ENCODE data around the gene ZNF580. TPM values are rescaled to one million over a fixed set of nuclear protein-coding genes. Genes with fewer than 3 reads are reported as not detected.

ZNF580 gene
- total RNA-seq, 1 experiment from 2014 or later, result 15.2 TPM

- Histone ChIP-seq H3K27me3 (ENCODE audit: low read length) (no peaks in the 10 kb centered on the region), H3K9me2 (replicated peaks; ENCODE audit: low read length) (no peaks in the 10 kb centered on the region), H3K27ac (ENCODE audit: low read length) (no peak overlapping the region), H3K4me2 (ENCODE audit: low read length) (no peak overlapping the region), H3K4me3 (ENCODE audit: low read length) (no peak overlapping the region), H3K79me2 (ENCODE audit: low read length) (peaks cover 16% of the 10 kb centered on the region; the same call in 1 of the 2 replicates), H3F3A (ENCODE audit: low read length, unreplicated experiment) (no peaks in the 10 kb centered on the region), H3K4me1 (ENCODE audit: insufficient read depth, low read length) (no peaks in the 10 kb centered on the region), H3K9me3 (ENCODE audit: low read length) (no peaks in the 10 kb centered on the region), H4K20me1 (ENCODE audit: low read length) (peaks cover 9% of the 10 kb centered on the region; the same call in 1 of the 2 replicates), H3K36me3 (ENCODE audit: low read depth, low read length) (peaks cover 48% of the 10 kb centered on the region), H3K9ac (ENCODE audit: low read length) (no peak overlapping the region), H2AFZ (ENCODE audit: low read length) (no peak overlapping the region)
- ATAC-seq, result no peak
- no TSS peak for BruUV-seq (replicated peaks)
- intact Hi-C loops (cut with micrococcal nuclease), result no loop called here
- ChIA-PET POLR2A (ENCODE audit: unreplicated experiment) (no interaction called here), CTCF (no interaction called here)
- no peak for DNase-seq
- TF ChIP-seq EZH2phosphoT487 (IDR thresholded peaks at IDR 0.05; ENCODE audit: borderline replicate concordance, low read length) (no peak), CTCF (conservative IDR thresholded peaks at IDR 0.05; ENCODE audit: low read depth, low read length) (no peak), EZH2 (IDR thresholded peaks at IDR 0.05; ENCODE audit: low read length, unreplicated experiment) (no peak)
These were observed 49.4 kb downstream of the ZNF580 start for GRCh38 chr19:55690109-55690768.

GRCh38 chr19:55690769-55691545 lies 50.2 kb downstream of the ZNF580 start:
- ATAC-seq (no peak), DNase-seq (no peak)
- H3K27me3 ChIP-seq (ENCODE audit: low read length), result no peaks in the 10 kb centered on the region
- no TSS peak for BruUV-seq (replicated peaks)
- H3K4me3 ChIP-seq (ENCODE audit: low read length), result no peak overlapping the region
- intact Hi-C loops (cut with micrococcal nuclease), result no loop called here
- CTCF ChIA-PET, result no interaction called here
- H3K27ac ChIP-seq (ENCODE audit: low read length), result no peak overlapping the region
- no peaks in the 10 kb centered on the region for H3K9me2 ChIP-seq (replicated peaks; ENCODE audit: low read length)
- peaks cover 9% of the 10 kb centered on the region; the same call in 1 of the 2 replicates for H4K20me1 ChIP-seq (ENCODE audit: low read length)
- H3K9ac ChIP-seq (ENCODE audit: low read length), result no peak overlapping the region
- no peak overlapping the region for H3K4me2 ChIP-seq (ENCODE audit: low read length)
- no peak for TF ChIP-seq EZH2 (IDR thresholded peaks at IDR 0.05; ENCODE audit: low read length, unreplicated experiment)
- TF ChIP-seq EZH2phosphoT487 (IDR thresholded peaks at IDR 0.05; ENCODE audit: borderline replicate concordance, low read length), result no peak
- no peak for TF ChIP-seq CTCF (conservative IDR thresholded peaks at IDR 0.05; ENCODE audit: low read depth, low read length)
- H3K4me1 ChIP-seq (ENCODE audit: insufficient read depth, low read length), result no peaks in the 10 kb centered on the region
- POLR2A ChIA-PET (ENCODE audit: unreplicated experiment), result no interaction called here
- no peaks in the 10 kb centered on the region for H3F3A ChIP-seq (ENCODE audit: low read length, unreplicated experiment)
- no peaks in the 10 kb centered on the region for H3K9me3 ChIP-seq (ENCODE audit: low read length)
- no peak overlapping the region for H2AFZ ChIP-seq (ENCODE audit: low read length)
- H3K36me3 ChIP-seq (ENCODE audit: low read depth, low read length), result peaks cover 47% of the 10 kb centered on the region
- peaks cover 12% of the 10 kb centered on the region; the same call in 1 of the 2 replicates for H3K79me2 ChIP-seq (ENCODE audit: low read length)
